GM18519 (cell line): ENCODE data around the gene MYL3.

ENCODE experiments used
- ATAC-seq: cut with Tn5 transposase; IDR thresholded peaks from one replicate; pipeline ENCODE4 v1.9.1; 2021; ENCODE audit warnings: mild to moderate bottlenecking, moderate library complexity; ENCODE audit not compliant: unreplicated experiment, low FRiP score

MYL3 gene

GRCh38 chr3:46866032-46866595 is 2.9 kb upstream of the MYL3 start:
- no peak for ATAC-seq

- no peak for ATAC-seq
Measured at GRCh38 chr3:46865546-46865945, 2.3 kb upstream of the MYL3 start.

GRCh38 chr3:46865031-46865507 is 1.8 kb upstream of the MYL3 start:
- ATAC-seq: no peak

GRCh38 chr3:46864061-46864881 is 1.0 kb upstream of the MYL3 start:
- ATAC-seq: no peak

- ATAC-seq: no peak
Measured at GRCh38 chr3:46862369-46863025, 747 bp downstream of the MYL3 start.

GRCh38 chr3:46861605-46862368 is 1.5 kb downstream of the MYL3 start:
- no peak for ATAC-seq

GRCh38 chr3:46860810-46861604 is 2.2 kb downstream of the MYL3 start:
- no peak for ATAC-seq

GRCh38 chr3:46860017-46860809 is 3.0 kb downstream of the MYL3 start:
- ATAC-seq: no peak

- ATAC-seq: no peak
Measured at GRCh38 chr3:46859001-46859710, 4.1 kb downstream of the MYL3 start.

GRCh38 chr3:46858456-46858855 is 4.8 kb downstream of the MYL3 start:
- ATAC-seq: no peak

- ATAC-seq: no peak
Measured at GRCh38 chr3:46857485-46858341, 5.5 kb downstream of the MYL3 start.

- no peak for ATAC-seq
Measured at GRCh38 chr3:46856576-46857471, 6.4 kb downstream of the MYL3 start.

- no peak for ATAC-seq
Measured at GRCh38 chr3:46854555-46854991, 8.7 kb downstream of the MYL3 start.

GRCh38 chr3:46853441-46854415 is 9.5 kb downstream of the MYL3 start:
- ATAC-seq: no peak

GRCh38 chr3:46852839-46853355 is 10.3 kb downstream of the MYL3 start:
- ATAC-seq: no peak
